Mesenchymal stem cell (in vitro differentiated cells and primary cell): Measurements from ENCODE around the gene PEX11G.
A peak's percentile ranks its signal among the peaks of the same experiment; 100 is the strongest.

ENCODE experiments used
- DNase-seq: peaks from one replicate; pipeline ENCODE4 v3.0.0-alpha.2; 2013
- H2AFZ ChIP-seq: one replicate; pipeline ENCODE4 v1.6.1; 2013; ENCODE audit warnings: low read depth, mild to moderate bottlenecking, control low read depth, inconsistent platforms, low read length, moderate library complexity
- H2AK5ac ChIP-seq: 2 replicates; pipeline ENCODE4 v1.6.1; 2013; ENCODE audit warnings: low read length, moderate library complexity, mild to moderate bottlenecking, inconsistent platforms; ENCODE audit not compliant: severe bottlenecking
- H2BK120ac ChIP-seq: one replicate; pipeline ENCODE4 v1.6.1; 2013; ENCODE audit warnings: low read depth, mild to moderate bottlenecking, inconsistent platforms, low read length, moderate library complexity
- H2BK12ac ChIP-seq, 2 experiments: one replicate each; pipeline ENCODE4 v1.6.1; 2013; ENCODE audit warnings: inconsistent platforms in 2 of 2, low read length in 2 of 2, mild to moderate bottlenecking in 2 of 2, moderate library complexity in 2 of 2, control low read depth in 1 of 2
- H2BK15ac ChIP-seq: one replicate; pipeline ENCODE4 v1.6.1; 2013; ENCODE audit warnings: mild to moderate bottlenecking, low read depth, inconsistent platforms; ENCODE audit not compliant: poor library complexity, severe bottlenecking
- H2BK5ac ChIP-seq: 2 replicates; pipeline ENCODE4 v1.6.1; 2013; ENCODE audit warnings: low read depth, mild to moderate bottlenecking, low read length, control low read depth, inconsistent platforms; ENCODE audit not compliant: poor library complexity, severe bottlenecking
- H3K14ac ChIP-seq, 2 experiments: one replicate each; pipeline ENCODE4 v1.6.1; 2013; ENCODE audit warnings: inconsistent platforms in 2 of 2, low read length in 2 of 2, control low read depth in 1 of 2, mild to moderate bottlenecking in 1 of 2, moderate library complexity in 1 of 2
- H3K18ac ChIP-seq, 2 experiments: one replicate each; pipeline ENCODE4 v1.6.1; 2013; ENCODE audit warnings: inconsistent platforms in 2 of 2, low read length in 2 of 2, control low read depth in 1 of 2, low read depth in 1 of 2, mild to moderate bottlenecking in 1 of 2
- H3K23ac ChIP-seq, 2 experiments: one replicate each; pipeline ENCODE4 v1.6.1; 2013; ENCODE audit warnings: inconsistent platforms in 2 of 2, low read length in 2 of 2, mild to moderate bottlenecking in 2 of 2, moderate library complexity in 2 of 2, control low read depth in 1 of 2
- H3K27ac ChIP-seq: 2 replicates; pipeline ENCODE4 v1.5.1; 2013; ENCODE audit warnings: mild to moderate bottlenecking, moderate library complexity, low read length, control low read depth, inconsistent platforms; ENCODE audit not compliant: poor library complexity, severe bottlenecking
- H3K27me3 ChIP-seq, 2 experiments: 2 replicates each; pipeline versions ENCODE4 v1.6.1 to v1.7.0; 2013; ENCODE audit warnings: low read length in 2 of 2, mild to moderate bottlenecking in 2 of 2, moderate library complexity in 2 of 2, control low read depth in 1 of 2, inconsistent platforms in 1 of 2; ENCODE audit not compliant: control insufficient read depth in 1 of 2, insufficient read depth in 1 of 2
- H3K36me3 ChIP-seq, 2 experiments: 2 replicates each; pipeline versions ENCODE4 v1.6.1 to v1.7.0; 2013; ENCODE audit warnings: low read length in 2 of 2, control low read depth in 1 of 2, inconsistent platforms in 1 of 2, low read depth in 1 of 2, mild to moderate bottlenecking in 1 of 2; ENCODE audit not compliant: insufficient read depth in 2 of 2, control insufficient read depth in 1 of 2
- H3K4ac ChIP-seq, 2 experiments: one replicate each; pipeline ENCODE4 v1.6.1; 2013; ENCODE audit warnings: inconsistent platforms in 2 of 2, low read length in 2 of 2, mild to moderate bottlenecking in 2 of 2, moderate library complexity in 2 of 2, control low read depth in 1 of 2, low read depth in 1 of 2
- H3K4me1 ChIP-seq: 2 replicates; pipeline ENCODE4 v1.6.1; 2013; ENCODE audit warnings: low read depth, low read length, control low read depth; ENCODE audit not compliant: control insufficient read depth, insufficient read depth
- H3K4me2 ChIP-seq: 2 replicates; pipeline ENCODE4 v1.6.1; 2013; ENCODE audit warnings: low read length, mild to moderate bottlenecking, inconsistent platforms; ENCODE audit not compliant: poor library complexity, severe bottlenecking
- H3K4me3 ChIP-seq, 2 experiments: 2 replicates each; pipeline versions ENCODE4 v1.5.1 to v1.7.0; 2013; ENCODE audit warnings: low read length in 2 of 2, mild to moderate bottlenecking in 2 of 2, control low read depth in 1 of 2, low read depth in 1 of 2; ENCODE audit not compliant: insufficient read depth in 1 of 2
- H3K79me1 ChIP-seq: replicated peaks from 2 replicates; pipeline ENCODE4 v1.6.1; 2013; ENCODE audit warnings: mild to moderate bottlenecking, control low read depth, low read length, inconsistent platforms; ENCODE audit not compliant: poor library complexity, severe bottlenecking
- H3K9ac ChIP-seq: 2 replicates; pipeline ENCODE4 v1.7.0; 2013; ENCODE audit warnings: mild to moderate bottlenecking, low read length, moderate library complexity
- H3K9me3 ChIP-seq: 2 replicates; pipeline ENCODE4 v1.7.0; 2013; ENCODE audit warnings: mild to moderate bottlenecking, low read length; ENCODE audit not compliant: control insufficient read depth
- H4K8ac ChIP-seq: one replicate; pipeline ENCODE4 v1.6.1; 2013; ENCODE audit warnings: inconsistent platforms, mild to moderate bottlenecking, low read length, moderate library complexity
- H4K91ac ChIP-seq: one replicate; pipeline ENCODE4 v1.6.1; 2013; ENCODE audit warnings: mild to moderate bottlenecking, low read length, inconsistent platforms
- WGBS: methylation state at CpG from one replicate; pipeline ENCODE4 v1.1.7; 2013; ENCODE audit warnings: mixed read lengths; 5-methylcytosine and 5-hydroxymethylcytosine counted together

Gene PEX11G

DNA sequence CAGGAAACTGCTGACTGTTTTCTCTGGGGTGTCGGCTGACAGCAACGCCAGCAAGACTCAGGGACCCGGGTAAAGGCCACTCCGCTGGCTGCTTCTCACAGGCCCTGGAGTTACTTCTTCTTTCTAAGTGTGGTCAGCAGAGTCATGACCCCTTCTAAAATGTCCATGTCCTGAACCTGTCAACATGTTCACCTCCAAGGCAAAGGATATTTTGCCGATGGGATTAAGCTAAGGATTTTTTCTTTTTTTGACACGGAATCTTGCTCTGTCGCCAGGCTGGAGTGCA is 7.9 kb downstream of the PEX11G start:
- Histone ChIP-seq H4K8ac (no peak overlapping the region), H3K4me1 (peaks cover 10% of the 10 kb centered on the region), H3K14ac (no peak overlapping the region), H2BK12ac (no peak overlapping the region), H2AFZ (no peak overlapping the region), H3K4ac (no peak overlapping the region), H3K18ac (no peak overlapping the region), H3K9me3 (no peaks in the 10 kb centered on the region), H2BK120ac (no peak overlapping the region), H4K91ac (no peak overlapping the region), H3K4me3 (no peak overlapping the region), H2BK15ac (no peak overlapping the region), H3K9ac (no peak overlapping the region), H3K27me3 (peaks cover 0 to 4% of the 10 kb centered on the region in 2 experiments), H3K23ac (no peak overlapping the region), H2AK5ac (no peak overlapping the region), H3K4me2 (no peak overlapping the region), H3K36me3 (peaks cover 4 to 24% of the 10 kb centered on the region in 2 experiments), H2BK5ac (no peak overlapping the region), H3K79me1 (no peaks in the 10 kb centered on the region), H3K27ac (no peak overlapping the region)
- 94% methylated on average over 6 of the region's 7 CpGs for WGBS
- no peak for DNase-seq

DNA sequence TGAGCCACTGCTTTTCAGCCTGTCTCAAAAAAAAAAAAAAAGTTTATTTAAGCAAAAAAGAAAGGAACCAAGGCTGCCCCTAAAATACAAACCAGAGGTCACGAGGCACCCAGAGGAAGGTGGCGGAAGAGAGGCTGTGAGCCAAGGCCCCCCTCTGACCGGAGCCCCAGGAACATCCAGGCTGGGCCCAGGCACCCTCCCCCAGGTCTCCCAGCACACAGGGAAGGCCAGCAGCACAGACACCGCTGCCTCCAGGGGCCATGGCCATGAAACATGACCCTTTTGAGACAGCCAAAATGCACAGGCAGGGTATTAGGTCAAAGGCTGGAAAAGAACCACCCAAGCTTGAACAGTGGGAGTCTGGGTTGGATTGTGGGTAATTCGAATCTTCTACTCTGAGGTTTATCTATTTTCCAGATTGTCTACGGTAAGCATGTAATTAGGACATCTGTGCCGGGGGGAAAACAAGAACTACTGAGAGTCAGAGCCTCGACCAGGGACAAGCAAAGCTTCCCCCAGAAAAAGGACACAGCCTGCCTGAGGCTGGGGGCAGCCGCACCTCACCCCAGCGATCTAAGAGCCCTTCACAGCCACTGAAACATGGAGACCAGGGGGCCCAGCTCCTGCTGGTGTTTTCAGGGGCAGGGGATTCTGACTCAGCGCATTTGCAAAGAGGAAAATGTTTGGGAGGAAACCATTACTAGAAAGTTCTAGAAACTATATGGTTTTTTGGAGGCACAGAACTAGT is 8.4 kb downstream of the PEX11G start:
- WGBS, result 83% methylated on average over 11 of the region's 11 CpGs
- Histone ChIP-seq H2AK5ac (no peak overlapping the region), H3K18ac (no peak overlapping the region), H3K23ac (no peak overlapping the region), H2BK12ac (peak overlapping the region in 1 of 2 experiments; percentile 7), H3K4me3 (no peak overlapping the region), H3K4me1 (peaks cover 10% of the 10 kb centered on the region), H3K27me3 (peaks cover 0 to 4% of the 10 kb centered on the region in 2 experiments), H3K9me3 (no peaks in the 10 kb centered on the region), H2BK5ac (no peak overlapping the region), H2BK120ac (no peak overlapping the region), H3K4me2 (no peak overlapping the region), H4K91ac (no peak overlapping the region), H3K27ac (no peak overlapping the region), H2AFZ (no peak overlapping the region), H3K36me3 (peaks cover 4 to 28% of the 10 kb centered on the region in 2 experiments), H3K14ac (no peak overlapping the region), H4K8ac (no peak overlapping the region), H3K4ac (peak overlapping the region in 1 of 2 experiments; percentile 10), H3K79me1 (no peaks in the 10 kb centered on the region), H2BK15ac (peak overlapping the region; percentile 3), H3K9ac (no peak overlapping the region)
- DNase-seq, result no peak

DNA sequence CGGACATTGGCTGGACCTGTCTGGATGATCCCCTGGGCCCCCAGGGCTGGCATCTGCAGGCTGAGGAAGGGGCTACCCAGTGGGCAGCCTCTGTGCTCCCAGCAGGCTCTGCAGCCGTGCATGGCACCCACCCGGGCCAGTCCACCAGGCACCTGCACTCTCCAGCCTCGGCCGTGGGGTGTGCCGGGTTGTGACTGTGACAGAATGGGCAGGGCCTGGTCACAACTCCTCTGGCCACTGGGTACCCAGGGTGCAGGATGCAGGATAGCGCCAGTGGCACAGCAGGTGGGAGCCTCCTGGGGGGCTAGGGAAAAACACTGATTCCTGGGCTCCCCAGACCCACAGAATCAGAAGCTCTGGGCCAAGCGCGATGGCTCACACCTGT is 10.0 kb downstream of the PEX11G start:
- Histone ChIP-seq H3K9me3 (no peaks in the 10 kb centered on the region), H3K9ac (no peak overlapping the region), H3K4ac (no peak overlapping the region), H4K91ac (peak overlapping the region; percentile 5), H3K27me3 (peaks cover 0 to 4% of the 10 kb centered on the region in 2 experiments), H2AK5ac (no peak overlapping the region), H3K18ac (peak overlapping the region in 1 of 2 experiments; percentile 22), H2BK5ac (no peak overlapping the region), H3K27ac (no peak overlapping the region), H3K4me2 (no peak overlapping the region), H2BK120ac (no peak overlapping the region), H4K8ac (no peak overlapping the region), H3K79me1 (no peaks in the 10 kb centered on the region), H3K36me3 (peaks cover under 1 to 30% of the 10 kb centered on the region in 2 experiments), H3K4me1 (peaks cover 10% of the 10 kb centered on the region), H2BK12ac (no peak overlapping the region), H3K14ac (no peak overlapping the region), H2BK15ac (no peak overlapping the region), H3K23ac (no peak overlapping the region), H2AFZ (no peak overlapping the region), H3K4me3 (no peak overlapping the region)
- DNase-seq, result no peak
- 92% methylated on average over 9 of the region's 9 CpGs for WGBS

DNA sequence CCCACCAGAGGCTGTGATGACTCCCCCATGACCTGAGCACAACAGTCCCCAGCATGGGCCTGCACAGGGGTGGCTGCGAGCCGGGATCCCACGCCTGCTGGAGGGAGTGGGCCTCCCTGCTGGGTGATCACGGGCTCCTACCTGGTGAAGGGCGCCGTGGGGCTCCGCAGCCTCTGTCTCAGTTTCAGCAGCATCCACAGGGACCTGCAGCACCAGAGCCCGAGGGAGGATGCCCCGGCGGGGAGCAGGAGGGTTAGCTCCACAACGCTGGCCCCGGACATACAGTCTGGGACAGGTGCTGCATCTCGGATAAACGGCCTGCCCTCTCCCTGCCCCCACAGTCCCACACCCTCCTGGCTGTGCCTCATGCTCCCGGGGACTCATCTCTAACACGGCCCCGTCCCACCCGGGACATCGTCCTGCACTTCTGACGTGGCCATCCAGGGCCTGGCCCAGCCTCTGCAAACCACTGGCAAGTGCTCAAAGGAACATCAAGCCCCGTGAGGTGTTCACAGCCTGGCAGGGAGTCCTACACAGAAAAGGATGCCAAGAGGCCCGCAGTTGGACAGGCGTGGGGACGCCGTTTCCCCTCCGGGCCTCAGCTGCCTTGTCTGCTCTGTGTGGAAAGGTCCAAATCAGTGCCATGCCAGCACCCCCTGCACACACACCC is 10.5 kb downstream of the PEX11G start:
- Histone ChIP-seq H3K4me1 (peaks cover 9% of the 10 kb centered on the region), H3K14ac (no peak overlapping the region), H2BK5ac (no peak overlapping the region), H3K23ac (no peak overlapping the region), H4K8ac (no peak overlapping the region), H3K36me3 (peaks cover 0 to 26% of the 10 kb centered on the region in 2 experiments), H4K91ac (peak overlapping the region; percentile 5), H3K27ac (no peak overlapping the region), H3K4me3 (no peak overlapping the region), H3K18ac (peak overlapping the region in 1 of 2 experiments; percentile 22), H2BK15ac (no peak overlapping the region), H2AFZ (no peak overlapping the region), H2AK5ac (no peak overlapping the region), H3K27me3 (peaks cover 0 to 1% of the 10 kb centered on the region in 2 experiments), H3K4ac (no peak overlapping the region), H2BK12ac (no peak overlapping the region), H3K4me2 (no peak overlapping the region), H3K79me1 (no peaks in the 10 kb centered on the region), H3K9ac (no peak overlapping the region), H3K9me3 (no peaks in the 10 kb centered on the region), H2BK120ac (no peak overlapping the region)
- no peak for DNase-seq
- 87% methylated on average over 26 of the region's 26 CpGs for WGBS
